A673 (cell line): ENCODE results near the gene ZMYM1.

Experiments used
- CTCF ChIP-seq: fragments of 300-800, 200-600 bp; sonication (generic); conservative IDR thresholded peaks from 2 replicates; pipeline ENCODE4 v1.5.1; 2017; ENCODE audit warnings: low read depth, mild to moderate bottlenecking, antibody characterized with exemption, low read length, moderate library complexity, mixed read lengths
- EZH2 ChIP-seq: fragments of 200-600 bp; sonication (generic); IDR thresholded peaks from 2 replicates; pipeline ENCODE4 v1.6.1; 2017; ENCODE audit warnings: borderline replicate concordance, low read depth, mild to moderate bottlenecking, mixed read lengths, antibody characterized with exemption, low read length; ENCODE audit not compliant: poor library complexity, severe bottlenecking

- no peak for TF ChIP-seq CTCF
- TF ChIP-seq EZH2 = no peak
These were observed 31.9 kb upstream of the ZMYM1 start for GRCh38 chr1:35047188-35047858.
